GM23338 (cell line): ENCODE results near the gene ODAPH. TPM values are rescaled to one million over a fixed set of nuclear protein-coding genes. Genes with fewer than 3 reads are reported as not detected.

Source experiments
- ATAC-seq: fragments of 200-7000 bp; cut with Tn5 transposase; 3 replicates; pipeline ENCODE4 v1.9.1; 2020
- DNase-seq: peaks from one replicate; pipeline ENCODE4 v3.0.0-alpha.2; 2015; ENCODE audit warnings: low spot score
- H2AFZ ChIP-seq: fragments of 200-600 bp; sonication (generic); 2 replicates; pipeline ENCODE4 v1.8.0; 2016; ENCODE audit warnings: antibody characterized with exemption, mild to moderate bottlenecking, moderate library complexity
- H3F3A ChIP-seq: fragments of 200-600 bp; sonication (generic); replicated peaks from 2 replicates; pipeline ENCODE4 v1.8.0; 2017; ENCODE audit warnings: antibody characterized with exemption, mixed run types, low read depth
- H3K27ac ChIP-seq: fragments of 200-600 bp; sonication (generic); 2 replicates; pipeline ENCODE4 v1.6.1; 2016; ENCODE audit warnings: low read depth
- H3K27me3 ChIP-seq: fragments of 200-600 bp; sonication (generic); 2 replicates; pipeline ENCODE4 v1.8.0; 2016; ENCODE audit warnings: mild to moderate bottlenecking, mixed run types, moderate library complexity; ENCODE audit not compliant: insufficient read depth
- H3K36me3 ChIP-seq: fragments of 200-600 bp; sonication (generic); 2 replicates; pipeline ENCODE4 v1.8.0; 2016; ENCODE audit warnings: mild to moderate bottlenecking; ENCODE audit not compliant: insufficient read depth
- H3K4me1 ChIP-seq: fragments of 200-600 bp; sonication (generic); 2 replicates; pipeline ENCODE4 v1.8.0; 2016; ENCODE audit warnings: mild to moderate bottlenecking, moderate library complexity; ENCODE audit not compliant: insufficient read depth
- H3K4me2 ChIP-seq: fragments of 200-600 bp; sonication (generic); 2 replicates; pipeline ENCODE4 v1.7.1; 2017; ENCODE audit warnings: mixed run types
- H3K4me3 ChIP-seq: fragments of 200-600 bp; sonication (generic); 2 replicates; pipeline ENCODE4 v1.6.1; 2016; ENCODE audit warnings: mixed run types
- H3K79me2 ChIP-seq: fragments of 200-600 bp; sonication (generic); replicated peaks from 2 replicates; pipeline ENCODE4 v1.8.0; 2017; ENCODE audit warnings: mild to moderate bottlenecking; ENCODE audit not compliant: insufficient read depth
- H3K9me2 ChIP-seq: fragments of 200-600 bp; sonication (generic); 2 replicates; pipeline ENCODE4 v1.8.0; 2017; ENCODE audit not compliant: insufficient read depth
- H4K20me1 ChIP-seq: fragments of 200-600 bp; sonication (generic); replicated peaks from 2 replicates; pipeline ENCODE4 v1.8.0; 2017; ENCODE audit warnings: mild to moderate bottlenecking; ENCODE audit not compliant: insufficient read depth
- H3K27ac Mint-ChIP-seq: 2 replicates; pipeline ENCODE4 v1.8.0; 2020; ENCODE audit warnings: inconsistent platforms, mild to moderate bottlenecking, moderate library complexity, mixed read lengths
- H3K27me3 Mint-ChIP-seq: 3 replicates; pipeline ENCODE4 v1.8.0; 2022; ENCODE audit warnings: low read depth, mild to moderate bottlenecking, moderate library complexity, mixed read lengths, inconsistent platforms; ENCODE audit not compliant: insufficient read depth, poor library complexity
- H3K36me3 Mint-ChIP-seq: 3 replicates; pipeline ENCODE4 v1.8.0; 2021; ENCODE audit warnings: low read depth, mild to moderate bottlenecking, inconsistent platforms, moderate library complexity, mixed read lengths
- H3K4me1 Mint-ChIP-seq: 3 replicates; pipeline ENCODE4 v1.8.0; 2020; ENCODE audit warnings: mild to moderate bottlenecking, inconsistent platforms, mixed read lengths
- H3K4me3 Mint-ChIP-seq: 3 replicates; pipeline ENCODE4 v1.8.0; 2021; ENCODE audit warnings: moderate library complexity, mild to moderate bottlenecking, inconsistent platforms, mixed read lengths
- H3K9me3 Mint-ChIP-seq: 3 replicates; pipeline ENCODE4 v1.8.0; 2020; ENCODE audit warnings: moderate library complexity, mild to moderate bottlenecking, inconsistent platforms, mixed read lengths
- CREB1 ChIP-seq: fragments of 250-450 bp; sonication (Bioruptor Pico); IDR thresholded peaks from 2 replicates; pipeline ENCODE4 v1.5.0; 2020; ENCODE audit warnings: low read depth, mild to moderate bottlenecking, moderate library complexity
- CTCF ChIP-seq, 2 experiments: fragments of 200-600 bp in 1 of 2; sonication (generic) in 1 of 2; conservative IDR thresholded peaks; 2 replicates each; pipeline versions ENCODE4 v1.5.1 to v1.6.1; 2016 to 2017; ENCODE audit warnings: antibody characterized with exemption in 2 of 2, low read depth in 2 of 2, mild to moderate bottlenecking in 2 of 2, moderate library complexity in 1 of 2
- ETS1 ChIP-seq: IDR thresholded peaks from 2 replicates; pipeline ENCODE4 v1.6.1; 2016; ENCODE audit warnings: antibody characterized with exemption
- EZH2 ChIP-seq: fragments of 200-600 bp; sonication (generic); IDR thresholded peaks from one replicate; pipeline ENCODE4 v1.8.0; 2017; ENCODE audit warnings: antibody characterized with exemption, mild to moderate bottlenecking, low read depth; ENCODE audit not compliant: unreplicated experiment
- EZH2phosphoT487 ChIP-seq: fragments of 200-600 bp; sonication (generic); IDR thresholded peaks from one replicate; pipeline ENCODE4 v1.8.1; 2018; ENCODE audit warnings: antibody characterized with exemption; ENCODE audit not compliant: unreplicated experiment
- JUNB ChIP-seq: IDR thresholded peaks from one replicate; pipeline ENCODE4 v1.6.1; 2016; ENCODE audit warnings: antibody characterized with exemption; ENCODE audit not compliant: unreplicated experiment
- NANOG ChIP-seq: IDR thresholded peaks from 2 replicates; pipeline ENCODE4 v1.6.1; 2016; ENCODE audit warnings: antibody characterized with exemption, borderline replicate concordance
- POLR2AphosphoS5 ChIP-seq: IDR thresholded peaks from 2 replicates; pipeline ENCODE4 v1.6.1; 2016; ENCODE audit warnings: antibody characterized with exemption, low read depth
- REST ChIP-seq: IDR thresholded peaks from one replicate; pipeline ENCODE4 v1.6.1; 2018; ENCODE audit warnings: antibody characterized with exemption; ENCODE audit not compliant: unreplicated experiment
- STAT1 ChIP-seq: IDR thresholded peaks from one replicate; pipeline ENCODE4 v1.6.1; 2016; ENCODE audit warnings: antibody characterized with exemption; ENCODE audit not compliant: unreplicated experiment
- ZNF114 ChIP-seq: fragments of 250-450 bp; sonication (Bioruptor Pico); IDR thresholded peaks from 2 replicates; pipeline ENCODE4 v1.5.0; 2020; ENCODE audit warnings: mild to moderate bottlenecking, moderate library complexity
- ZNF331 ChIP-seq: fragments of 250-450 bp; sonication (Bioruptor Pico); IDR thresholded peaks from 2 replicates; pipeline ENCODE4 v1.5.0; 2020; ENCODE audit warnings: low read depth, mild to moderate bottlenecking, moderate library complexity
- ZNF462 ChIP-seq: fragments of 250-450 bp; sonication (Bioruptor Pico); IDR thresholded peaks from 2 replicates; pipeline ENCODE4 v1.5.0; 2020; ENCODE audit warnings: mild to moderate bottlenecking, moderate library complexity
- polyA plus RNA-seq: library from polyadenylated mRNA; unstranded; fragments of >200 nt; fragmentation: Nextera tagmentation; extraction: Ambion mirVana; gene quantifications from 2 replicates; pipeline ENCODE4 v1.2.1, GENCODE V29; 2016
- total RNA-seq: library from RNA; depleted of rRNA; stranded (reverse); fragments of >200 nt; shearing (Covaris generic); gene quantifications from 2 replicates; pipeline ENCODE4 v1.2.3, GENCODE V29; 2014

ODAPH gene
- total and polyA plus RNA-seq, 2 experiments from 2014 or later, result not detected

GRCh38 chr4:75566911-75567310 lies 11.0 kb downstream of the ODAPH start:
- Mint-ChIP-seq H3K36me3 (peaks cover 8% of the 10 kb centered on the region; the same call in 2 of the 3 replicates), H3K4me3 (no peak overlapping the region), H3K27ac (no peak overlapping the region), H3K4me1 (peaks cover 6% of the 10 kb centered on the region), H3K27me3 (peaks cover 14% of the 10 kb centered on the region), H3K9me3 (peaks cover 22% of the 10 kb centered on the region)
- H3K27me3 ChIP-seq, result peaks cover 2% of the 10 kb centered on the region; the same call in 1 of the 2 replicates
- H3K27ac ChIP-seq, result no peak overlapping the region
- no peaks in the 10 kb centered on the region for H3F3A ChIP-seq
- no peaks in the 10 kb centered on the region for H4K20me1 ChIP-seq
- DNase-seq, result no peak
- no peak for TF ChIP-seq ETS1
- no peak for TF ChIP-seq REST
- TF ChIP-seq EZH2phosphoT487, result no peak
- no peak for TF ChIP-seq ZNF114
- TF ChIP-seq EZH2, result no peak
- TF ChIP-seq ZNF331 (CRISPR knock-in tag), result no peak
- no peak for TF ChIP-seq STAT1
- no peak for TF ChIP-seq ZNF462 (CRISPR knock-in tag)
- no peak for TF ChIP-seq NANOG
- TF ChIP-seq POLR2AphosphoS5, result no peak
- no peak for TF ChIP-seq CTCF (conservative IDR thresholded peaks at IDR 0.05; ENCODE audit: low read depth in 2 of 2)
- no peak for TF ChIP-seq CREB1 (CRISPR knock-in tag)
- TF ChIP-seq JUNB, result no peak
- ATAC-seq, result no peak
- H3K4me2 ChIP-seq, result no peak overlapping the region
- no peaks in the 10 kb centered on the region for H3K36me3 ChIP-seq
- no peaks in the 10 kb centered on the region for H3K79me2 ChIP-seq
- H3K4me3 ChIP-seq, result no peak overlapping the region
- H3K4me1 ChIP-seq, result no peaks in the 10 kb centered on the region
- H2AFZ ChIP-seq, result no peak overlapping the region
- 0 out of 2 replicates have a peak, but pooled peaks cover 4% of the 10 kb centered on the region for H3K9me2 ChIP-seq
